HG02852 (cell line): Measurements from ENCODE around the gene SF3B4.
"Not testable (repeated sequence)": the region's sequence is repeated elsewhere in the genome, so short reads cannot be mapped to it uniquely, and the experiment has no call there.

Source experiments
- ATAC-seq: cut with Tn5 transposase; IDR thresholded peaks from one replicate; pipeline ENCODE4 v1.9.1; 2021; ENCODE audit warnings: mild to moderate bottlenecking, moderate library complexity; ENCODE audit not compliant: unreplicated experiment

The SF3B4 gene

GRCh38 chr1:149927563-149928400, at the start of gene SF3B4:
SF3B4 (minus strand) TSS chr1:149927803; CDS start chr1:149927759, 44 bp downstream.
- ATAC-seq: peak; percentile 95

GRCh38 chr1:149977345-149977744, 49.7 kb upstream of the SF3B4 start:
- ATAC-seq: no peak

GRCh38 chr1:149972547-149972946, 44.9 kb upstream of the SF3B4 start:
- ATAC-seq: no peak

- ATAC-seq: no peak
Measured at GRCh38 chr1:149967646-149968045, 40.0 kb upstream of the SF3B4 start.

GRCh38 chr1:149967041-149967440, 39.4 kb upstream of the SF3B4 start:
- ATAC-seq: no peak

GRCh38 chr1:149966405-149966804, 38.8 kb upstream of the SF3B4 start:
- ATAC-seq: no peak

- no peak for ATAC-seq
Measured at GRCh38 chr1:149965440-149965839, 37.8 kb upstream of the SF3B4 start.

GRCh38 chr1:149963358-149963757, 35.8 kb upstream of the SF3B4 start:
- no peak for ATAC-seq

- ATAC-seq: no peak
Measured at GRCh38 chr1:149962736-149963135, 35.1 kb upstream of the SF3B4 start.

- peak; percentile 43 for ATAC-seq
Measured at GRCh38 chr1:149962039-149962647, 34.5 kb upstream of the SF3B4 start.

GRCh38 chr1:149957548-149957947, 29.9 kb upstream of the SF3B4 start:
- not testable (repeated sequence) for ATAC-seq

GRCh38 chr1:149949911-149950310, 22.3 kb upstream of the SF3B4 start:
- no peak for ATAC-seq

- ATAC-seq: no peak
Measured at GRCh38 chr1:149945206-149945605, 17.6 kb upstream of the SF3B4 start.

- no peak for ATAC-seq
Measured at GRCh38 chr1:149942885-149943284, 15.3 kb upstream of the SF3B4 start.

GRCh38 chr1:149942207-149942606, 14.6 kb upstream of the SF3B4 start:
- no peak for ATAC-seq

GRCh38 chr1:149940427-149940826, 12.8 kb upstream of the SF3B4 start:
- ATAC-seq: no peak

GRCh38 chr1:149938668-149939003, 11.0 kb upstream of the SF3B4 start:
- not testable (repeated sequence) for ATAC-seq

GRCh38 chr1:149937759-149938158, 10.2 kb upstream of the SF3B4 start:
- no peak for ATAC-seq

- ATAC-seq: no peak
Measured at GRCh38 chr1:149936992-149937705, 9.5 kb upstream of the SF3B4 start.

GRCh38 chr1:149936170-149936991, 8.8 kb upstream of the SF3B4 start, which contains the start of gene MTMR11:
MTMR11 (minus strand) TSS chr1:149936879; CDS start chr1:149936647, 232 bp downstream.
- no peak for ATAC-seq

GRCh38 chr1:149934356-149934755, 6.8 kb upstream of the SF3B4 start:
- no peak for ATAC-seq
